ENCODE measurements around the gene ITSN1. TPM values are rescaled to one million over a fixed set of nuclear protein-coding genes. Genes with fewer than 3 reads are reported as not detected.

The ITSN1 gene
- total RNA-seq, 1 experiment from 2014 or later, result 42.6 TPM

DNA sequence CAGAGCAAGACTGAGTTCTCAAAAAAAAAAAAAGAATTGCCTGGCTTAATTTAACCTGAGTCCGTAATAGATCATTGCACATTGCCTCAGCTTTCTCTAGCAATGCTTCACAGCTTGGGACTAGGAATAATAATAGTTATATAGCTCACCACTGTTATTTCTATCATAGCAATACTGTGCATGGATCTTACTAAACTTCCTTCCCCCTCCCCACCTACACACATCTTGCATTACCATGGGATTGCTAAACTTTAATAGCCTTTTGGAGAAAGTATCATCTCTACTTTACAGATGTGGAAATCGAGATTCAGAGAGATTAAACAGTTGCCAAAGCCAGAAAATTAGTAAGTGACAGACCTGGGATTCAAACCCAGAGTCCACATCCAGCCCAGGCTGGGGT is 173.9 kb downstream of the ITSN1 start:
- H3K9me3 Mint-ChIP-seq (ENCODE audit: unreplicated experiment), result no peaks in the 10 kb centered on the region
- no peak overlapping the region for H3K27ac Mint-ChIP-seq (ENCODE audit: low read depth, unreplicated experiment)
- DNase-seq (ENCODE audit: unreplicated experiment), result no peak
- H3K36me3 Mint-ChIP-seq (ENCODE audit: insufficient read depth, unreplicated experiment), result peaks cover 55% of the 10 kb centered on the region
- TF ChIP-seq, protein P1, sequence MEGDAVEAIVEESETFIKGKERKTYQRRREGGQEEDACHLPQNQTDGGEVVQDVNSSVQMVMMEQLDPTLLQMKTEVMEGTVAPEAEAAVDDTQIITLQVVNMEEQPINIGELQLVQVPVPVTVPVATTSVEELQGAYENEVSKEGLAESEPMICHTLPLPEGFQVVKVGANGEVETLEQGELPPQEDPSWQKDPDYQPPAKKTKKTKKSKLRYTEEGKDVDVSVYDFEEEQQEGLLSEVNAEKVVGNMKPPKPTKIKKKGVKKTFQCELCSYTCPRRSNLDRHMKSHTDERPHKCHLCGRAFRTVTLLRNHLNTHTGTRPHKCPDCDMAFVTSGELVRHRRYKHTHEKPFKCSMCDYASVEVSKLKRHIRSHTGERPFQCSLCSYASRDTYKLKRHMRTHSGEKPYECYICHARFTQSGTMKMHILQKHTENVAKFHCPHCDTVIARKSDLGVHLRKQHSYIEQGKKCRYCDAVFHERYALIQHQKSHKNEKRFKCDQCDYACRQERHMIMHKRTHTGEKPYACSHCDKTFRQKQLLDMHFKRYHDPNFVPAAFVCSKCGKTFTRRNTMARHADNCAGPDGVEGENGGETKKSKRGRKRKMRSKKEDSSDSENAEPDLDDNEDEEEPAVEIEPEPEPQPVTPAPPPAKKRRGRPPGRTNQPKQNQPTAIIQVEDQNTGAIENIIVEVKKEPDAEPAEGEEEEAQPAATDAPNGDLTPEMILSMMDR (IDR thresholded peaks at IDR 0.05; ENCODE audit: unreplicated experiment), result no peak
- POLR2A ChIA-PET, result interaction anchor here (0.7 kb wide), 1 partner anchor 972 kb away, joined by 3 read pairs; no protein-coding TSS in a partner anchor
- H3K4me3 Mint-ChIP-seq (ENCODE audit: unreplicated experiment), result no peak overlapping the region
- no TSS peak for BruUV-seq (replicated peaks)
- intact Hi-C loops (cut with micrococcal nuclease), result no loop called here
- CTCF ChIA-PET, result no interaction called here
- H3K4me1 Mint-ChIP-seq (ENCODE audit: insufficient read depth, unreplicated experiment), result peaks cover 13% of the 10 kb centered on the region
- H3K27me3 Mint-ChIP-seq (ENCODE audit: insufficient read depth, unreplicated experiment), result no peaks in the 10 kb centered on the region

GRCh38 chr21:33817138-33817537 is 174.8 kb downstream of the ITSN1 start:
- peaks cover 13% of the 10 kb centered on the region for H3K4me1 Mint-ChIP-seq (ENCODE audit: insufficient read depth, unreplicated experiment)
- TF ChIP-seq, protein P1 (IDR thresholded peaks at IDR 0.05; ENCODE audit: unreplicated experiment), result no peak
- H3K27me3 Mint-ChIP-seq (ENCODE audit: insufficient read depth, unreplicated experiment), result no peaks in the 10 kb centered on the region
- H3K4me3 Mint-ChIP-seq (ENCODE audit: unreplicated experiment), result no peak overlapping the region
- BruUV-seq (replicated peaks), result no TSS peak
- H3K9me3 Mint-ChIP-seq (ENCODE audit: unreplicated experiment), result no peaks in the 10 kb centered on the region
- ChIA-PET POLR2A (no interaction called here), CTCF (no interaction called here)
- H3K36me3 Mint-ChIP-seq (ENCODE audit: insufficient read depth, unreplicated experiment), result peaks cover 50% of the 10 kb centered on the region
- no peak for DNase-seq (ENCODE audit: unreplicated experiment)
- no peak overlapping the region for H3K27ac Mint-ChIP-seq (ENCODE audit: low read depth, unreplicated experiment)
- intact Hi-C loops (cut with micrococcal nuclease), result no loop called here

- H3K27me3 Mint-ChIP-seq (ENCODE audit: insufficient read depth, unreplicated experiment), result no peaks in the 10 kb centered on the region
- CTCF ChIA-PET, result no interaction called here
- peaks cover 50% of the 10 kb centered on the region for H3K36me3 Mint-ChIP-seq (ENCODE audit: insufficient read depth, unreplicated experiment)
- POLR2A ChIA-PET, result no interaction called here
- peaks cover 13% of the 10 kb centered on the region for H3K4me1 Mint-ChIP-seq (ENCODE audit: insufficient read depth, unreplicated experiment)
- H3K4me3 Mint-ChIP-seq (ENCODE audit: unreplicated experiment), result no peak overlapping the region
- no peaks in the 10 kb centered on the region for H3K9me3 Mint-ChIP-seq (ENCODE audit: unreplicated experiment)
- no TSS peak for BruUV-seq (replicated peaks)
- TF ChIP-seq, protein P1 (IDR thresholded peaks at IDR 0.05; ENCODE audit: unreplicated experiment), result no peak
- H3K27ac Mint-ChIP-seq (ENCODE audit: low read depth, unreplicated experiment), result no peak overlapping the region
- peak; percentile 90 for DNase-seq (ENCODE audit: unreplicated experiment)
- intact Hi-C loops (cut with micrococcal nuclease), result no loop called here
Observed at GRCh38 chr21:33817663-33818451, 175.6 kb downstream of the ITSN1 start.

DNA sequence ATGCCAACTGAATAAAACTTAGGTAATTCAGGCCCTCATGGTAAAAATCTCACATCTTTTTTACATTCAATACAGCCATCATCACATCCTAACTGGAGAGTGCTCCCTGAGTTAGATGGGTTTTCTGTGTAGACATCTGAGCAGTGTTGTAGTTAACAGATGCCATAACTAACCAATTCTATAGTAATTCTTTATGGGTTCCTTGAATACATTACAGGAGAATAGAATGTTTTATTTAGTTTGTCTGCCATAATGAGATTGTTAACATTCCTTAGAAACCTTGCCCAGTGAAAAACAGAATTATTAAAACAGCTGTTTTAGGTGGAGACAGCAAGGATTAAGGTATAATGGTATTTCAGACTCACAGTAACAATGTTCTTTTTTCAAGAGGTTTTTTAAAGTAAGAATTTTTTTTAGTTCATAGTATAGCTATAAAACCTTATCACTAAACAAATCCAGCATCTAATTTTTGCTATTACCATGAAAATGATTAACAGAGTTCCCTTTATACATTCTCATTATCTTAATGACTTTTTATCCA is 178.0 kb downstream of the ITSN1 start:
- BruUV-seq (replicated peaks), result no TSS peak
- Mint-ChIP-seq H3K4me1 (ENCODE audit: insufficient read depth, unreplicated experiment) (peaks cover 13% of the 10 kb centered on the region), H3K9me3 (ENCODE audit: unreplicated experiment) (no peaks in the 10 kb centered on the region), H3K27me3 (ENCODE audit: insufficient read depth, unreplicated experiment) (no peaks in the 10 kb centered on the region), H3K27ac (ENCODE audit: low read depth, unreplicated experiment) (no peak overlapping the region), H3K36me3 (ENCODE audit: insufficient read depth, unreplicated experiment) (peaks cover 51% of the 10 kb centered on the region), H3K4me3 (ENCODE audit: unreplicated experiment) (no peak overlapping the region)
- CTCF ChIA-PET, result no interaction called here
- TF ChIP-seq, protein P1 (IDR thresholded peaks at IDR 0.05; ENCODE audit: unreplicated experiment), result no peak
- no peak for DNase-seq (ENCODE audit: unreplicated experiment)
- intact Hi-C loops (cut with micrococcal nuclease), result no loop called here
- POLR2A ChIA-PET, result no interaction called here

Measured in MCF 10A (cell line).